Cardiac fibroblast (primary cell): ENCODE results near the gene YEATS2.
A peak's percentile ranks its signal among the peaks of the same experiment; 100 is the strongest.
"Not testable (repeated sequence)": the region's sequence is repeated elsewhere in the genome, so short reads cannot be mapped to it uniquely, and the experiment has no call there.

ENCODE experiments used
- DNase-seq, 2 donors: peaks; one replicate each; pipeline versions ENCODE4 v3.0.0 to v3.0.0-alpha.2; 2010; ENCODE audit warnings: low read depth in 2 of 2
- H3K4me3 ChIP-seq, 2 donors: replicated peaks in 1 of 2; 1 replicate in 1 of 2; 2 replicates in 1 of 2; pipeline ENCODE4 v1.5.1; 2011; ENCODE audit warnings: low read depth in 2 of 2, low read length in 2 of 2, mild to moderate bottlenecking in 2 of 2, moderate library complexity in 1 of 2
- TF ChIP-seq, protein P1 (sequence below): IDR thresholded peaks from one replicate; pipeline ENCODE4 v1.5.1; 2011; ENCODE audit warnings: low read depth, mild to moderate bottlenecking, low read length, inconsistent platforms

YEATS2 gene

DNA sequence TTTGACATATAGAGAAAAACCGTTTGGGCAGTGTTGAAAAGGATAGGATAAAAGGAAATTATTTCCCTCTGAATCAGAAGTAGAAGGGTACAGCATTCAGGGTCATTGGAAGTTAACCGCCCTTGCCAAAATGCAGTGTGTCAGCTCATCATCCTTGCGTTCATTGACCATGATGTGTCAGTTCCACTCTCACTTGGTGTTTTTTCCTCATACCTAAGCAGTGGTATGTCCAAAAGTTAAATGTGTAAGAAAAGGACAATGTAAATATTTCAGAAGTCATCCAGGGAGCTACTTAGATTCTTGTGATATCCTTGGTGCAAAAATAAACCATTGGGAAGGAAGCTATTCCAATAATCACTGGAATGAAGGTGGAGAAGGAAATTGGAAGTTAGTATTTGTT is 77.0 kb downstream of the YEATS2 start:
- DNase-seq, result peak; percentile 24 to 81
- TF ChIP-seq, protein P1, sequence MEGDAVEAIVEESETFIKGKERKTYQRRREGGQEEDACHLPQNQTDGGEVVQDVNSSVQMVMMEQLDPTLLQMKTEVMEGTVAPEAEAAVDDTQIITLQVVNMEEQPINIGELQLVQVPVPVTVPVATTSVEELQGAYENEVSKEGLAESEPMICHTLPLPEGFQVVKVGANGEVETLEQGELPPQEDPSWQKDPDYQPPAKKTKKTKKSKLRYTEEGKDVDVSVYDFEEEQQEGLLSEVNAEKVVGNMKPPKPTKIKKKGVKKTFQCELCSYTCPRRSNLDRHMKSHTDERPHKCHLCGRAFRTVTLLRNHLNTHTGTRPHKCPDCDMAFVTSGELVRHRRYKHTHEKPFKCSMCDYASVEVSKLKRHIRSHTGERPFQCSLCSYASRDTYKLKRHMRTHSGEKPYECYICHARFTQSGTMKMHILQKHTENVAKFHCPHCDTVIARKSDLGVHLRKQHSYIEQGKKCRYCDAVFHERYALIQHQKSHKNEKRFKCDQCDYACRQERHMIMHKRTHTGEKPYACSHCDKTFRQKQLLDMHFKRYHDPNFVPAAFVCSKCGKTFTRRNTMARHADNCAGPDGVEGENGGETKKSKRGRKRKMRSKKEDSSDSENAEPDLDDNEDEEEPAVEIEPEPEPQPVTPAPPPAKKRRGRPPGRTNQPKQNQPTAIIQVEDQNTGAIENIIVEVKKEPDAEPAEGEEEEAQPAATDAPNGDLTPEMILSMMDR, result no peak
- no peak overlapping the region for H3K4me3 ChIP-seq

DNA sequence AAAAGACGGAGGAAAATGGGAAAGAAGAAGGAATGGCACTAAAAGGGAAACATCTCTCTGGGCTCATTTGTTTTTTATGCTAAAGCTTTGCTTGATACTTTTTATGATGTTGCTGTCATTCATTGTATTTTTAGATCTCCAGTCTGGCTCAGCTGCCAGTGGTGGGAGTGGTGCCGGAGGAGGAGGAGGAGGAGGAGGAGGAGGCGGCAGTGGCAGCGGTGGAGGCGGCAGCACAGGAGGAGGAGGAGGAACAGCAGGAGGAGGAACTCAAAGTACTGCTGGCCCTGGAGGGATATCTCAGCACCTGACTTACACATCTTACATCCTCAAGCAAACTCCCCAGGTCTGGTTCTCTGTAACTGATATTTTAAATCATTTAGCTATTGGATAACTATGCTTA is 78.2 kb downstream of the YEATS2 start:
- no peak for DNase-seq
- H3K4me3 ChIP-seq, result no peak overlapping the region
- TF ChIP-seq, protein P1, result no peak

DNA sequence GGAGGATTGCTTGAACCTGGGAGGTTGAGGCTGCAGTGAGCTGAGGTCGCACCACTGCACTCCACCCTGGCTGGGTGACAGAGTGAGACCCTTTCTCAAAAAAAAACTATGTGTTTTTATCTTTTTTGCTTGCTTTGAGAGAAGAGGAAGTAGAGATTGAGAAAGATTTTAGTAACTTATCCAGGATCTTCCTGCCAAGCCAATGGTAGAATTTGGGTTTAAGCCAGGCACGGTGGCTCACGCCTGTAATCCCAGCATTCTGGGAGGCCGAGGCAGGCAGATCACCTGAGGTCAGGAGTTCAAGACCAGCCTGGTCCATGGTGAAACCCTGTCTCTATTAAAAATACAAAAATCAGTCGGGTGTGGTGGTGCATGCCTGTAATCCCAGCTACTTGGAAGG is 78.9 kb downstream of the YEATS2 start:
- not testable (repeated sequence) for H3K4me3 ChIP-seq, DNase-seq

DNA sequence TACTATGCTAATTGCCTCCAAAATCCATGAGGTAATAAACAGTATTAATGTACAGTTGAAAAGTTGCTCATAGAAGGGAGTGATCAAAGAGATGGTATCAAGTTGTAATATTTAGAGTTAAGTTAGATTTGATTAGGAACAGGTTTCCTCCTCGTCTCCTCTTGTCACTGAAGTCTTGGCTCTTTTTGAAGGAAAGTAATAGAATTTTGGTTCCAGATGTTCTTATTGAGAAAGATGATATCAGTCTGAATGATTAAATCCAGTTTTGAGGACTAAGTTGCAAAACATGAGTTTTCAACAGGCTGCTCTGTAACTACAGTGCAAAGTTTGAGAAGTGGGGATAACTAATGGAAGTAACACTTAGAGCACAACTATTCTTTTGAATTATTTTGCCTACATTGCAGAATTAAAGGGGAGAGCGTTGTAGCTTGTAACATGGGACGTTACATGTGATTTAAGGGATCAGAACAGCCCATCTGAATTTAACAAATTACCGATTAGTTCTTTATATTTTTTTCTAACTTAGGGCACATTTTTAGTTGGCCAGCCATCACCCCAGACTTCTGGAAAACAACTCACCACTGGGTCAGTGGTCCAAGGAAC is 79.5 kb downstream of the YEATS2 start:
- TF ChIP-seq, protein P1, result no peak
- DNase-seq, result no peak
- no peak overlapping the region for H3K4me3 ChIP-seq

DNA sequence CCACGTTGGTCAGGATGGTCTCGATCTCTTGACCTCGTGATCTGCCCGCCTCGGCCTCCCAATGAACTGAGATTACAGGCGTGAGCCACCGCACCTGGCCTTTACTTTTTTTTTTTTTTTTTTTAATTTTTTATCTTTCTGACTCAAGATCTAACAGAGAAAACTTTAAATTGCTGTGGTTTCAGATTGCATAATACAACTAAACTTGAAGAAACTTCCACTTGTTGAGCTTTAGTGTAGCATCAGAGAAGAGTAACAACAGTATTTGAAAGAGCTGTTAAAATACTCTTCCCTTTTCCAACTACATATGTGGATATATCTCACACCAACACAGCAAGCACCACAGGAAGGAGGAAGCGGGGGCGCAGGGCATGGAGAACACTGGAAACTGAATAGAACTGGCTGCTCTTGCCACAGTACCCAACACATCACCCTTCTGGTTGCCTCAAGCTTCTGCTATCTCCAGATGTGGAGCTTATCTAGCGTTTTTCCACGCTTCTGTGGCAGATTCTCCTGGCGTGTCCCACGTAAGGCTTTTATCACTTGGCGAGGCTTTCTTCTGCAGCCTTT is 82.4 kb downstream of the YEATS2 start:
- H3K4me3 ChIP-seq, result no peak overlapping the region
- TF ChIP-seq, protein P1, result no peak
- DNase-seq, result no peak

DNA sequence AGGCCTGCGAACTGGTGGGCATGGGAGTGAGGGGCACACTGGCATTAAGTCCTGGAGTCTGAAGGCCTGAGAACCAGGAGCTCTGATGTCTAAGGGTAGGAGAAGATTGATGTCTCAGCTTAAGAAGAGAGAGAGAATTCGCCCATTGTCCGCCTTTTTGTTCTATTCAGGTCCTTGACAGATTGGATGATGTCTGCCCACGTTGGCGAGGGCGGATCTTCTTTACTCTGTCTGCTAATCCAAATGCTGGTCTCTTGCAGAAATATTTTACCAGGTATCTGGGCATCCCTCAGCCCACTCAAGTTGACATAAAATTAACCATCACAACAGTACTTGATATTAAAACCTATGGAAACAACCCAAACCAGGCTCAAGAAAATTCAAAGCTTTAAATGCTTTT is 83.6 kb downstream of the YEATS2 start:
- TF ChIP-seq, protein P1, result no peak
- no peak overlapping the region for H3K4me3 ChIP-seq
- no peak for DNase-seq

DNA sequence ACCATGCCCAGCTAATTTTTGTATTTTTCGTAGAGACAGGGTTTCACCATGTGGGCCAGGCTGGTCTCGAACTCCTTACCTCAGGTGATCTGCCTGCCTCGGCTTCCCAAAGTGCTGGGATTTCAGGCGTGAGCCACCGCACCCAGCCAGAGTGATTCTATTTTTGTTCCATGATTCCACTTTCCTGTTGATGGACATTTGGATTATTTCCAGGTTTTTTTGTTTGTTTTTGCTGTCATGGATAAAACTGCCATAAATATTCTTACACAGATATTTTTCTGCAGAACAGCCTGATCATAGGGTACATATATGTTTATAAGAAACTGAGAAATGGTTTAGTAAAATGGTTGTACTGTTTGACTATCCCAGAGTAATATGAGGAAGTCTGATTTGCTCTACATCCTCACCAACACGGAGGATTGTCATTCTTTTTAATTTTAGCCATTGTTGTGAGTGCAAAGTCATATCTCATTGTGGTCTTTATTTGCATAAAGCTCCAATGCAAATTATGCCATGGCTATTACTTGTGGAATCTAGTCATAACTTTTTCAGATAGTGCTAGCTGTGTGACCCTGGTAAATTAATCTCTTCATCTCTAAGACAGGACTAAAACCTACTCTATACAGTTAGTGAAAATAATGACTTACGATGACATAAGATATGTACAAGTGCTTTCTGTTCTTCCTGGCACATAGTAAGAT is 85.1 kb downstream of the YEATS2 start:
- no peak overlapping the region for H3K4me3 ChIP-seq
- no peak for DNase-seq

DNA sequence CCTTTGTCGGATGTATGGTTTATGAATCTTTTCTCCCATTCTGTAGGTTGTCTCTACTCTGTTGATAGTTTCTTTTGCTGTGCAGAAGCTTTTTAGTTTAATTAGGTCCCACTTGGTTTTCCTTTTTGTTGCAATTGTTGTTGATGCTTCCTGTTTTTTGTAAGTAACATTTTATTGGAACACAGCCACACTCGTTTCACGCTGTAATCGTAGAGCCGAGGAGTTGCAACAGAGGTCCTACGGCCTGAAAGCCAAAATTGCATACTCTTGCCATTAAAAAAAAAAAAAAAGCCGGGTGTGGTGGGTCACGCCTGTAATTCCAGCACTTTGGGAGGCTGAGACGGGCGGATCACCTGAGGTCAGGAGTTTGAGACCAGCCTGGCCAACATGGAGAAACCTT is 86.9 kb downstream of the YEATS2 start:
- H3K4me3 ChIP-seq, DNase-seq: not testable (repeated sequence)

More for the DNA sequence above, 85.1 kb downstream of the YEATS2 start:
- TF ChIP-seq, protein P1, result no peak
